H1 (cell line): ENCODE measurements around the gene POFUT2.

ENCODE experiments used
- EP300 ChIP-seq, 2 experiments: IDR thresholded peaks; 1 replicate in 1 of 2; 2 replicates in 1 of 2; pipeline ENCODE4 v1.6.1; 2011 to 2012; ENCODE audit warnings: low read depth in 2 of 2, low read length in 2 of 2, mild to moderate bottlenecking in 2 of 2, borderline replicate concordance in 1 of 2, inconsistent platforms in 1 of 2, moderate library complexity in 1 of 2
- TF ChIP-seq, protein P1 (sequence below): IDR thresholded peaks from 2 replicates; pipeline ENCODE4 v1.6.1; 2012; ENCODE audit warnings: low read length, inconsistent platforms
- TF ChIP-seq, protein P2 (sequence below), 3 experiments: IDR thresholded peaks; 1 replicate in 2 of 3; 2 replicates in 1 of 3; pipeline versions ENCODE4 v1.5.1 to v1.6.1; 2011; ENCODE audit warnings: low read length in 3 of 3, mild to moderate bottlenecking in 3 of 3, inconsistent platforms in 2 of 3, low read depth in 1 of 3, moderate library complexity in 1 of 3; ENCODE audit not compliant: insufficient read depth in 1 of 3; ENCODE audit errors: control extremely low read depth in 1 of 3

DNA sequence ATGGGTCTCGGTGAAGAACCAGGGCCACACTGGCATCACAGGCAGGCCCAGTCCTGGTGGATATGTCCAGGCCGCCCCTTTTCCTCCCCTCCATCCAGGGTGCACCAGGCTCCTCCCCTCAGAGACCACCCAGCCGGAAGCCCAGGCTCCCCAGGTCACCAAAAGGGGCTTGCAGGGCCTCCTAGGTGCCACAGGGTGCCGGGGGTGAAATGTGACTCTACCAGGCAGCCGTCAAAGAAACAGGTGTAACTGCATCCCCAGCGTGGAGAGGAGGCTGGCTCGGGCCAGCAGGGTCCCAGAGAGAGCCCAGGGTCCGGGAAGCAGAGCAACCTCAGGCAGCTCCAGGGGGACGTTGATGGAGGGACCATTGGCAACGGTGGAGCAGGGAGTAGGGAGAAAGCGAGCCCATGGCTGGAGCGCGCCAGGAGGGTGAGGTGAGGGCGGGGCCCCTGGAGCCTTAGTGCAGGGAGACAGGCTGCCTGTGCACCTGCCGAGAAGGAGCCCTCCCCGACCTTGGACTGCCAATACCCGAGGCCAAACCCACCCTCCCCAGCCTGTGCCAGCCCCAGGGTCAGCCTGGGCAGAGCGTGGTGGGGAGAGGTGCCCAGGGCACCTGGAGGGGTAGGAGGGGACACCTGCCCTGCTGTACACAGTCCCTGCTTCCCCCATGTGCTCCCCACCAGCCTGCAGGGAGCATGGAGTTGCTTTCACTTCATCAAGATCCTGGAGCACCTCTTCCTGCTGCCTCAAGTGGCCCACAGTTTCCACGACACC, 48.3 kb upstream of the POFUT2 start:
- TF ChIP-seq, protein P1, sequence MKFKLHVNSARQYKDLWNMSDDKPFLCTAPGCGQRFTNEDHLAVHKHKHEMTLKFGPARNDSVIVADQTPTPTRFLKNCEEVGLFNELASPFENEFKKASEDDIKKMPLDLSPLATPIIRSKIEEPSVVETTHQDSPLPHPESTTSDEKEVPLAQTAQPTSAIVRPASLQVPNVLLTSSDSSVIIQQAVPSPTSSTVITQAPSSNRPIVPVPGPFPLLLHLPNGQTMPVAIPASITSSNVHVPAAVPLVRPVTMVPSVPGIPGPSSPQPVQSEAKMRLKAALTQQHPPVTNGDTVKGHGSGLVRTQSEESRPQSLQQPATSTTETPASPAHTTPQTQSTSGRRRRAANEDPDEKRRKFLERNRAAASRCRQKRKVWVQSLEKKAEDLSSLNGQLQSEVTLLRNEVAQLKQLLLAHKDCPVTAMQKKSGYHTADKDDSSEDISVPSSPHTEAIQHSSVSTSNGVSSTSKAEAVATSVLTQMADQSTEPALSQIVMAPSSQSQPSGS = no peak
- TF ChIP-seq, protein P2, sequence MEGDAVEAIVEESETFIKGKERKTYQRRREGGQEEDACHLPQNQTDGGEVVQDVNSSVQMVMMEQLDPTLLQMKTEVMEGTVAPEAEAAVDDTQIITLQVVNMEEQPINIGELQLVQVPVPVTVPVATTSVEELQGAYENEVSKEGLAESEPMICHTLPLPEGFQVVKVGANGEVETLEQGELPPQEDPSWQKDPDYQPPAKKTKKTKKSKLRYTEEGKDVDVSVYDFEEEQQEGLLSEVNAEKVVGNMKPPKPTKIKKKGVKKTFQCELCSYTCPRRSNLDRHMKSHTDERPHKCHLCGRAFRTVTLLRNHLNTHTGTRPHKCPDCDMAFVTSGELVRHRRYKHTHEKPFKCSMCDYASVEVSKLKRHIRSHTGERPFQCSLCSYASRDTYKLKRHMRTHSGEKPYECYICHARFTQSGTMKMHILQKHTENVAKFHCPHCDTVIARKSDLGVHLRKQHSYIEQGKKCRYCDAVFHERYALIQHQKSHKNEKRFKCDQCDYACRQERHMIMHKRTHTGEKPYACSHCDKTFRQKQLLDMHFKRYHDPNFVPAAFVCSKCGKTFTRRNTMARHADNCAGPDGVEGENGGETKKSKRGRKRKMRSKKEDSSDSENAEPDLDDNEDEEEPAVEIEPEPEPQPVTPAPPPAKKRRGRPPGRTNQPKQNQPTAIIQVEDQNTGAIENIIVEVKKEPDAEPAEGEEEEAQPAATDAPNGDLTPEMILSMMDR (IDR thresholded peaks at IDR 0.05; ENCODE audit: control extremely low read depth in 1 of 3, insufficient read depth in 1 of 3, low read depth in 1 of 3, low read length in 3 of 3) = no peak
- TF ChIP-seq EP300 (IDR thresholded peaks at IDR 0.05; ENCODE audit: borderline replicate concordance in 1 of 2, low read depth in 2 of 2, low read length in 2 of 2) = no peak
